H1 (cell line): ENCODE measurements around the gene SLC25A47. TPM values are rescaled to one million over a fixed set of nuclear protein-coding genes. Genes with fewer than 3 reads are reported as not detected.

Experiments
- CHD7 ChIP-seq: fragments of 300-600 bp; sonication (generic); IDR thresholded peaks from 2 replicates; pipeline ENCODE4 v1.7.1; 2012; ENCODE audit warnings: low read length, moderate library complexity, mild to moderate bottlenecking, inconsistent platforms; ENCODE audit not compliant: insufficient replicate concordance
- polyA plus RNA-seq, 7 experiments: library from polyadenylated mRNA; depleted of rRNA in 3 of 7; stranded (reverse) in 5 of 7; unstranded in 2 of 7; fragments of >200 nt in 5 of 7; fragments of 200-250 nt in 2 of 7; gene quantifications; 1 replicate in 5 of 7; 2 replicates in 1 of 7; 4 replicates in 1 of 7; pipeline versions ENCODE4 v1.2.1 to v1.2.3, GENCODE V29; 2011 to 2013; ENCODE audit warnings: missing spikeins in 2 of 7, mixed read lengths in 2 of 7
- total RNA-seq: library from RNA; stranded (reverse); fragmentation: NEBNext Ultra II Directional; extraction: Animal tissue kit (Norgen Biotek cat#: 25700); gene quantifications from 2 replicates; pipeline ENCODE4 v1.2.1, GENCODE V29; 2021

SLC25A47 gene
- total and polyA plus RNA-seq, 2 of the 8 experiments (the other 6 are each of a cell fraction or from before 2014, with no cell fraction given), result not detected

GRCh38 chr14:100365741-100366140 lies 42.6 kb downstream of the SLC25A47 start (continued):
- no peak for TF ChIP-seq CHD7
